Stimulated activated CD8-positive, alpha-beta memory T cell treated with anti-CD3 and anti-CD28 coated beads, Interleukin-15, amount 100 ng/mL, for 48 hours (primary cell): ENCODE results near the gene SPAST.
"Not testable (repeated sequence)": the region's sequence is repeated elsewhere in the genome, so short reads cannot be mapped to it uniquely, and the experiment has no call there.

Experiments
- DNase-seq, 2 donors: peaks; one replicate each; pipeline ENCODE4 v3.0.0-alpha.2; 2020; ENCODE audit warnings: low read depth in 2 of 2

The SPAST gene, protein sequence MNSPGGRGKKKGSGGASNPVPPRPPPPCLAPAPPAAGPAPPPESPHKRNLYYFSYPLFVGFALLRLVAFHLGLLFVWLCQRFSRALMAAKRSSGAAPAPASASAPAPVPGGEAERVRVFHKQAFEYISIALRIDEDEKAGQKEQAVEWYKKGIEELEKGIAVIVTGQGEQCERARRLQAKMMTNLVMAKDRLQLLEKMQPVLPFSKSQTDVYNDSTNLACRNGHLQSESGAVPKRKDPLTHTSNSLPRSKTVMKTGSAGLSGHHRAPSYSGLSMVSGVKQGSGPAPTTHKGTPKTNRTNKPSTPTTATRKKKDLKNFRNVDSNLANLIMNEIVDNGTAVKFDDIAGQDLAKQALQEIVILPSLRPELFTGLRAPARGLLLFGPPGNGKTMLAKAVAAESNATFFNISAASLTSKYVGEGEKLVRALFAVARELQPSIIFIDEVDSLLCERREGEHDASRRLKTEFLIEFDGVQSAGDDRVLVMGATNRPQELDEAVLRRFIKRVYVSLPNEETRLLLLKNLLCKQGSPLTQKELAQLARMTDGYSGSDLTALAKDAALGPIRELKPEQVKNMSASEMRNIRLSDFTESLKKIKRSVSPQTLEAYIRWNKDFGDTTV

GRCh38 chr2:32063310-32064020 lies at the start of gene SPAST:
TSS of gene SPAST (plus strand) at chr2:32063556. CDS start at chr2:32063832, 276 bp downstream.
- DNase-seq = peak; percentile 96

GRCh38 chr2:32018789-32019482 lies 44.4 kb upstream of the SPAST start:
- DNase-seq = not testable (repeated sequence)

- not testable (repeated sequence) for DNase-seq
Observed at GRCh38 chr2:32034198-32034887, 29.0 kb upstream of the SPAST start.

DNA sequence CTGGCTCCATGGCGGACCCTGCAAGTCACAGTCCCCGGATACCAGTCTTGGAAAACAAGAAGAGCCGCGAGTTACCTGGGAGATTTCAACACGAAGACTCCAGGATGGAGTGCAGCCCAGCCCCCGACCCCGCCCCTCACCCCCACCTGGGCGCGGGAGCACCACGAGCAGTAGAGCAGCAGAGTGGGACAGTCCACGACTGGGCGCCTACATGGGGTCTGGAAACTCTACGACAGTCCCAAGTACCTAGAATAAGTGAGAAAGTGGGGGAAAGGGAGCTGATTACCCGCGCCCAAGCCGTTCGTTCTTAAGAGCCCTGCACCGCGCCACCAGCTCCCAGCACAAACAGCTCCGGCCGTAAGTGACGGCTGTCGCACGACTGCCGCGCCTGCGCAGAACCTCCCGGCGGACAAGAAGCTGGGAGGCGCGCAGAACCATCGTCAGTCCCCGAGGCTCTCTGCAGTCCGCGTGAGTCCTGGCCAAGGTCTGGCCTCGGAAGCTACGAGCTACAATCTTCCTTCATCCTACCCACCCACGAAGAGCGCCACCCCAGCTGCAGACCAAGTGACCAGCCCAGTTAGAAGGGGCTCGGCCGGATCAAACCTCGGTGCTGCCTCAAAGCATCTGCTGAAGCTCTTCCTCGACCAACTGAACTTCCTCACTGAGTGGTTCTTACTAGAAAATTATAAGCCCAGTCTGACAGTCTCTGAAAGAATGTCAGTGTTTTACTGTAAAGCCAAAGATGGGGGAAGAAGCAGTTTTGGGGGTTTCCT lies 23.7 kb upstream of the SPAST start, which contains the start of gene DPY30:
Gene DPY30, minus strand, starts transcription at position 359 of the 773 bp plus-strand sequence. Its CDS starts 349 bp downstream, at position 10.
- peak; percentile 82 to 88 for DNase-seq

DNA sequence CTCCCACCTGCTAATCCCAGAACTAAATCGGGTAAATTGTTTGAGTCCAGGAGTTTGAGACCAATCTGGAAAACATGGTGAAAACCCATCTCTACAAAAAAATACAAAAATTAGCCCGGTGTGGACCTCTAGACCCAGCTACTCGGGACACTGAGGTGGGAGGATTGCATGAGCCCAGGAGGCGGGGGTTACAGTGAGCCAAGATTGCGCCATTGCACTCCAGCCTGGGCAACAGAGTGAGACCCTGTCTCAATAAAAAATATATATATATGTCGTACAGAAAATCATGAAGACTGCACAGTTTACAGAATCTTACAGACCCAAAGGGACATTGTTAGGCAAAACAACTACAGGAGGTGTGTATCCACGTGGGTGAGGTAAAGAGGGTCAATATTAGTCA lies 19.8 kb upstream of the SPAST start:
- no peak for DNase-seq

GRCh38 chr2:32051836-32052439 lies 11.4 kb upstream of the SPAST start:
- DNase-seq = no peak

GRCh38 chr2:32054583-32054982 lies 8.8 kb upstream of the SPAST start:
- not testable (repeated sequence) for DNase-seq

GRCh38 chr2:32058130-32058529 lies 5.2 kb upstream of the SPAST start:
- no peak for DNase-seq

- DNase-seq = no peak
Observed at GRCh38 chr2:32060266-32060665, 3.1 kb upstream of the SPAST start.

DNA sequence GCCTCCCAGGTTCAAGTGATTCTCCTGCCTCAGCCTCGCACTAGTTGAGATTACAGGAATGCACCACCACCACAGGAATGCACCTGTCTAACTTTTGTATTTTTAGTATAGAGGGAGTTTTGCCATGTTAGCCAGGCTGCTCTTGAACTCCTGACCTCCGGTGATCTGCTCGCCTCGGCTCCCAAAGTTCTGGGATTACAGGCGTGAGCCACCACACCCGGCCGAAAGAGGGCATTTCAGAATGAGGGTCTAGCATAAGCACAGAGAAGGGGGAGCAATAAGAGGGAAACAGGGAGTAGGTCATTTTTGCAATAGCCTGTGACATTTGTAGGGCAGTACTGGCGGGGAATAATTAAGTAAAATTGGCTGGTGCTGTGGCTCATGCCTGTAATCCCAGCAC lies 1.9 kb upstream of the SPAST start:
- DNase-seq = no peak

DNA sequence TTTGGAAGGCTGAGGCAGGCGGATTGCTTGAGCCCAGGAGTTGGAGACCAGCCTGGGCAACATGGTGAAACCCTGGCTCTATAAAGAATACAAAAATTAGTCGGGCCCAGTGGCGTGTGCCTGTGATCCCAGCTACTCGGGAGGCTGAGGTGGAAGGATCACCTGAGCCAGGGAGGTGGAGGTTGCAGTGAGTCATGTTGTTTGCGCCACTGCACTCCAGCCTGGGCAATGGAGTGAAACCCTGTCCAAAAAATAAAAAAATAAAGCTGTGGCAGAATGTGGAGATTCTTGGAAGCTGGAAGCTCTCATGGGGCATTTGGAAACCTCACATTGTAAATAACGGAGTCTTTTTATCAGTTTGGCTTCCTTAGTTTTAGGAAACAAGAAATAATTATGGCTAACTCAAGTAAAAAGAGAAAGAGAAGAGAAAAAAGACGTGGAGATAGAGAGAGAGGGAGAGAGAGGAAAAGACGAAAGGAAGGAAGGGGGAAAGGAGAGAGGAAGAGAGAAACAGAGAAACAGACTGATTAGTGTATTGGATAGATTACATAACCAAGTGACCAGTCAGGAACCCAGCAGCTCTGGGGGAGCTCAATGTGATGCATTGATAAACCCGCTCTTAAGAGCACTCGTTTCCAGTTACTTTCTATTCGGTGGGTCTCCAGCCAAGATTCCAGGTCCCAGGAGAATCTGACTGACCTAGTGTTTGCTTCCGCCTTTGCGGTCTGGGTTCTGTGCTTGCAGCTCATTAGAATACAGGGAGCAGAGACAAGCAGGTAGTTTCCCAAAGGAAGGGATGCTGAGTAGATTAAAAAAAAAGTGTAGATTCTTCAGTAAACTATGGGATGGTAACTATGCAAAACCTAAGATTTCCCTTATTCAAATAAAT lies 1.1 kb upstream of the SPAST start:
- DNase-seq = no peak

- DNase-seq = peak in 1 of 2 donors; percentile 3
Observed at GRCh38 chr2:32064021-32064601, 755 bp downstream of the SPAST start.

DNA sequence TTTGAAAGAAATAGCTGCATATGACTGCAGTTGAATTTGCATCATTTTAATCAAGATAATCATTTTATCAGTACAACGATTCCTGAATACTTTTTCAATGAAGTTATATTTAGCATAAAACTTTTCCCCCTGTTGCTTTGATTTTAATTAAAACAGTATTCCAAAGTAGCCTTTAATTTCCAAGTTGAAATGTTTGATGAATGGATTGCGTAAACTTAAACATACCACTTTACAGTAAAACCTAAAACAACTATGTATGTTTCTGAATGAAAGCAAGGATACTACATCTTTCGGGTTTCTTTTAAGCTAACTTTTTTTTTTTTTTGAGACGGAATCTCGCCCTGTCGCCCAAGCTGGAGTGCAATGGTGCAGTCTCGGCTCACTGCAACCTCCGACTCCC lies 1.4 kb downstream of the SPAST start:
- no peak for DNase-seq

DNA sequence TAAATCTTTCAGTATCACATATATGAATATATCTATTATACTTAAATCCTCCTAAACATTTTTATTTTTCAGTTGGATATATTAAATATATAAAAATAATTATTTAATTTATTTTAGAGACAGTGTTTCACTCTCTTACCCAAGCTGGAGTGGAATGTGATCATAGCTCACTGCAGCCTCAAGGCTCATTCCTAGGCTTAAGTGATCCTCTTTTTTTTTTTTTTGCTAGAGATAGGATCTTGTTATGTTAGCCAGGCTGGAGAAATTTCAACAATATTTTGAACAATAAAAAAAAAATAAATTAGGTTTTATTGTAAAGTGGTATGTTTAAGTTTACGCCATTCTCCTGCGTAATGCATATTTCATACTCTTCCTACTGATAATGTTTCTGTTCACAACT lies 4.2 kb downstream of the SPAST start:
- no peak for DNase-seq

- DNase-seq = no peak
Observed at GRCh38 chr2:32074134-32074506, 10.8 kb downstream of the SPAST start.

- no peak for DNase-seq
Observed at GRCh38 chr2:32095671-32096070, 32.3 kb downstream of the SPAST start.

GRCh38 chr2:32108111-32108510 lies 44.8 kb downstream of the SPAST start:
- DNase-seq = no peak

GRCh38 chr2:32118055-32118454 lies 54.7 kb downstream of the SPAST start:
- DNase-seq = no peak

- no peak for DNase-seq
Observed at GRCh38 chr2:32119161-32119560, 55.8 kb downstream of the SPAST start.
